HepG2 (cell line): ENCODE measurements around the gene PSD4. TPM values are rescaled to one million over a fixed set of nuclear protein-coding genes. Genes with fewer than 3 reads are reported as not detected.

Experiments
- ARID4A ChIP-seq: sonication (generic); formaldehyde crosslinking; IDR thresholded peaks from 2 replicates; pipeline ENCODE4 v1.5.0; 2020; ENCODE audit warnings: mild to moderate bottlenecking, missing genetic modification reagents, borderline replicate concordance
- BCL6 ChIP-seq: IDR thresholded peaks from 2 replicates; pipeline ENCODE4 v1.6.1; 2016; ENCODE audit warnings: missing genetic modification reagents, missing compliant biosample characterization
- FOXC1 ChIP-seq: sonication (generic); formaldehyde crosslinking; IDR thresholded peaks from 2 replicates; pipeline ENCODE4 v1.8.0; 2022; ENCODE audit warnings: mild to moderate bottlenecking, missing genetic modification reagents, borderline replicate concordance
- HDAC1 ChIP-seq: sonication (generic); formaldehyde crosslinking; IDR thresholded peaks from 2 replicates; pipeline ENCODE4 v1.5.1; 2020; ENCODE audit warnings: mild to moderate bottlenecking, missing genetic modification reagents
- IKZF5 ChIP-seq: IDR thresholded peaks from 2 replicates; pipeline ENCODE4 v1.6.1; 2018; ENCODE audit warnings: missing genetic modification reagents, mild to moderate bottlenecking, missing compliant biosample characterization
- KDM2A ChIP-seq: sonication (generic); formaldehyde crosslinking; IDR thresholded peaks from 2 replicates; pipeline ENCODE4 v1.4.0; 2020; ENCODE audit warnings: low read depth, missing genetic modification reagents, borderline replicate concordance
- KLF16 ChIP-seq, 2 experiments: sonication (generic) in 1 of 2; formaldehyde crosslinking in 1 of 2; IDR thresholded peaks; 2 replicates each; pipeline versions ENCODE4 v1.6.1 to v1.8.0; 2016 to 2023; ENCODE audit warnings: missing genetic modification reagents in 2 of 2, missing compliant biosample characterization in 1 of 2
- NRL ChIP-seq: sonication (generic); formaldehyde crosslinking; IDR thresholded peaks from 2 replicates; pipeline ENCODE4 v1.5.0; 2020; ENCODE audit warnings: missing genetic modification reagents, mild to moderate bottlenecking, moderate library complexity, borderline replicate concordance
- TBL1XR1 ChIP-seq: fragments of 150-350 bp; IDR thresholded peaks from 2 replicates; pipeline ENCODE4 v1.6.1; 2014; ENCODE audit warnings: borderline replicate concordance, low read length; ENCODE audit not compliant: partially characterized antibody
- TEAD3 ChIP-seq: optimal IDR thresholded peaks from 2 replicates; pipeline ENCODE3; 2016; ENCODE audit warnings: borderline replicate concordance
- THAP8 ChIP-seq: sonication (generic); formaldehyde crosslinking; IDR thresholded peaks from 2 replicates; pipeline ENCODE4 v1.5.1; 2020; ENCODE audit warnings: missing genetic modification reagents, mild to moderate bottlenecking, borderline replicate concordance
- TMF1 ChIP-seq: sonication (generic); formaldehyde crosslinking; IDR thresholded peaks from 2 replicates; pipeline ENCODE4 v1.8.1; 2022; ENCODE audit warnings: low read depth, missing genetic modification reagents
- ZFP91 ChIP-seq: sonication (generic); formaldehyde crosslinking; IDR thresholded peaks from 2 replicates; pipeline ENCODE4 v1.9.0; 2022; ENCODE audit warnings: missing genetic modification reagents, mild to moderate bottlenecking, borderline replicate concordance
- ZNF224 ChIP-seq: sonication (generic); formaldehyde crosslinking; IDR thresholded peaks from 2 replicates; pipeline ENCODE4 v1.5.0; 2020; ENCODE audit warnings: mild to moderate bottlenecking, missing genetic modification reagents
- ZNF263 ChIP-seq: sonication (generic); formaldehyde crosslinking; IDR thresholded peaks from 2 replicates; pipeline ENCODE4 v1.4.0; 2020; ENCODE audit warnings: missing genetic modification reagents
- ZNF274 ChIP-seq: sonication (generic); formaldehyde crosslinking; IDR thresholded peaks from 2 replicates; pipeline ENCODE4 v1.5.1; 2020; ENCODE audit warnings: mild to moderate bottlenecking, missing genetic modification reagents
- ZNF362 ChIP-seq: sonication (generic); formaldehyde crosslinking; IDR thresholded peaks from 2 replicates; pipeline ENCODE4 v1.4.0; 2020; ENCODE audit warnings: missing genetic modification reagents, mild to moderate bottlenecking, borderline replicate concordance
- ZNF598 ChIP-seq: sonication (generic); formaldehyde crosslinking; IDR thresholded peaks from 2 replicates; pipeline ENCODE4 v1.5.1; 2020; ENCODE audit warnings: mild to moderate bottlenecking, missing genetic modification reagents, borderline replicate concordance
- ZNF761 ChIP-seq: sonication (generic); formaldehyde crosslinking; conservative IDR thresholded peaks from 2 replicates; pipeline ENCODE4 v1.4.0; 2020; ENCODE audit warnings: mild to moderate bottlenecking, missing genetic modification reagents
- polyA plus RNA-seq, 8 experiments: library from polyadenylated mRNA; depleted of rRNA in 3 of 8; stranded (reverse) in 7 of 8; unstranded in 1 of 8; fragments of >200 nt; fragmentation: Illumina TruSeq in 4 of 8; extraction: Trizol in 4 of 8; gene quantifications; 2 replicates each; pipeline versions ENCODE4 v1.2.1 to v1.2.3, GENCODE V29; 2011 to 2016; ENCODE audit warnings: low read depth in 4 of 8, missing spikeins in 1 of 8, mixed read lengths in 1 of 8; ENCODE audit not compliant: insufficient read depth in 1 of 8
- total RNA-seq, 5 experiments: library from RNA; depleted of rRNA; stranded (reverse); fragments of >200 nt; fragmentation: Illumina TruSeq; extraction: Trizol; gene quantifications; 2 replicates each; pipeline ENCODE4 v1.2.3, GENCODE V29; 2016; ENCODE audit warnings: low read depth in 1 of 5

The PSD4 gene
- total and polyA plus RNA-seq, 2 of the 13 experiments (the other 11 are each of a cell fraction or from before 2014, with no cell fraction given): 5.8 to 9.4 TPM

GRCh38 chr2:113181258-113182051 is 7.7 kb downstream of the PSD4 start (continued):
- TF ChIP-seq TMF1 (CRISPR knock-in tag) (no peak), KLF16 (CRISPR knock-in tag; IDR thresholded peaks at IDR 0.05) (0 out of 4 replicates have a peak, but pooled peaks of 1 of the 2 experiments have one; percentile 15), TBL1XR1 (peak; percentile 63), ARID4A (0 out of 2 replicates have a peak, but pooled peaks have one; percentile 4), NRL (CRISPR knock-in tag) (0 out of 2 replicates have a peak, but pooled peaks have one; percentile 35), HDAC1 (CRISPR knock-in tag) (peak; percentile 56; the same call in 1 of the 2 replicates), ZNF224 (CRISPR knock-in tag) (no peak), ZNF274 (CRISPR knock-in tag) (0 out of 2 replicates have a peak, but pooled peaks have one; percentile 18), ZNF263 (CRISPR knock-in tag) (peak; percentile 73; the same call in 1 of the 2 replicates), FOXC1 (CRISPR knock-in tag) (no peak), KDM2A (0 out of 2 replicates have a peak, but pooled peaks have one; percentile 14), THAP8 (CRISPR knock-in tag) (no peak), BCL6 (CRISPR knock-in tag) (peak; percentile 71), TEAD3 (CRISPR knock-in tag) (peak; percentile 59), IKZF5 (CRISPR knock-in tag) (peak; percentile 18; the same call in 1 of the 2 replicates), ZNF362 (peak; percentile 94), ZFP91 (CRISPR knock-in tag) (peak; percentile 43; the same call in 1 of the 2 replicates), ZNF761 (CRISPR knock-in tag) (no peak), ZNF598 (CRISPR knock-in tag) (0 out of 2 replicates have a peak, but pooled peaks have one; percentile 18)
